SU-DHL-6 (cell line): ENCODE measurements around the gene PCSK9.

Experiments used
- H2AFZ ChIP-seq: fragments of 200-600 bp; sonication (generic); 2 replicates; pipeline ENCODE4 v1.6.1; 2014; ENCODE audit warnings: low read depth, mild to moderate bottlenecking, moderate library complexity, mixed read lengths, antibody characterized with exemption, low read length; ENCODE audit not compliant: severe bottlenecking
- H3F3A ChIP-seq: fragments of 200-600 bp; shearing (Covaris generic); 2 replicates; pipeline ENCODE4 v1.6.0; 2016; ENCODE audit warnings: antibody characterized with exemption, mild to moderate bottlenecking; ENCODE audit not compliant: insufficient read depth
- H3K27ac ChIP-seq: fragments of 200-600 bp; sonication (generic); 2 replicates; pipeline ENCODE4 v1.5.1; 2016; ENCODE audit warnings: low read depth, mild to moderate bottlenecking, low read length, moderate library complexity, mixed read lengths
- H3K27me3 ChIP-seq: fragments of 200-600 bp; sonication (generic), shearing (Covaris generic); 2 replicates; pipeline ENCODE4 v1.6.0; 2014; ENCODE audit warnings: mild to moderate bottlenecking, low read length
- H3K36me3 ChIP-seq: fragments of 200-600 bp; sonication (generic); 2 replicates; pipeline ENCODE4 v1.6.1; 2014; ENCODE audit warnings: mild to moderate bottlenecking, low read length, mixed read lengths
- H3K4me2 ChIP-seq: fragments of 300-600, 200-600 bp; shearing (Covaris generic), sonication (generic); 2 replicates; pipeline ENCODE4 v1.6.0; 2014; ENCODE audit warnings: low read length, low read depth, mild to moderate bottlenecking; ENCODE audit not compliant: poor library complexity, severe bottlenecking
- H3K4me3 ChIP-seq: fragments of 200-600 bp; sonication (generic); 2 replicates; pipeline ENCODE4 v1.5.1; 2014; ENCODE audit warnings: antibody characterized with exemption, low read length, mild to moderate bottlenecking, mixed read lengths; ENCODE audit not compliant: insufficient read depth, poor library complexity, severe bottlenecking
- H3K79me2 ChIP-seq: fragments of 200-600 bp; sonication (generic); 2 replicates; pipeline ENCODE4 v1.6.1; 2014; ENCODE audit warnings: mild to moderate bottlenecking, low read length, moderate library complexity; ENCODE audit not compliant: insufficient read depth
- H3K9ac ChIP-seq: fragments of 200-600 bp; sonication (generic); 2 replicates; pipeline ENCODE4 v1.7.0; 2014; ENCODE audit warnings: mild to moderate bottlenecking, low read length
- H3K9me2 ChIP-seq: fragments of 200-600 bp; sonication (generic); replicated peaks from 2 replicates; pipeline ENCODE4 v1.6.1; 2014; ENCODE audit warnings: low read length; ENCODE audit not compliant: insufficient read depth
- H3K9me3 ChIP-seq: fragments of 200-600 bp; sonication (generic); 2 replicates; pipeline ENCODE4 v1.6.1; 2014; ENCODE audit warnings: low read length, mixed read lengths; ENCODE audit not compliant: insufficient read depth
- H4K20me1 ChIP-seq: fragments of 200-600 bp; sonication (generic); 2 replicates; pipeline ENCODE4 v1.6.1; 2014; ENCODE audit warnings: low read depth, mild to moderate bottlenecking, antibody characterized with exemption, low read length, moderate library complexity, mixed read lengths
- EZH2phosphoT487 ChIP-seq: fragments of 200-600 bp; sonication (generic), shearing (Covaris generic); conservative IDR thresholded peaks from 2 replicates; pipeline ENCODE4 v1.6.1; 2018; ENCODE audit warnings: mild to moderate bottlenecking, antibody characterized with exemption, low read length, moderate library complexity, mixed read lengths
- TF ChIP-seq, protein P1 (sequence below): fragments of 200-600 bp; sonication (generic); IDR thresholded peaks from one replicate; pipeline ENCODE4 v1.5.1; 2017; ENCODE audit warnings: antibody characterized with exemption, mild to moderate bottlenecking, low read length, moderate library complexity; ENCODE audit not compliant: insufficient read depth, poor library complexity, severe bottlenecking

Gene PCSK9

GRCh38 chr1:55084257-55084656 is 44.9 kb downstream of the PCSK9 start:
- Histone ChIP-seq H3K9me3 (no peaks in the 10 kb centered on the region), H4K20me1 (no peaks in the 10 kb centered on the region), H2AFZ (no peak overlapping the region), H3K4me2 (no peak overlapping the region), H3K9me2 (no peaks in the 10 kb centered on the region), H3K79me2 (no peaks in the 10 kb centered on the region), H3K27ac (no peak overlapping the region), H3K36me3 (peaks cover 10% of the 10 kb centered on the region; the same call in 1 of the 2 replicates), H3K27me3 (no peaks in the 10 kb centered on the region), H3K4me3 (no peak overlapping the region), H3K9ac (no peak overlapping the region), H3F3A (no peaks in the 10 kb centered on the region)
- TF ChIP-seq EZH2phosphoT487: no peak
- TF ChIP-seq, protein P1, sequence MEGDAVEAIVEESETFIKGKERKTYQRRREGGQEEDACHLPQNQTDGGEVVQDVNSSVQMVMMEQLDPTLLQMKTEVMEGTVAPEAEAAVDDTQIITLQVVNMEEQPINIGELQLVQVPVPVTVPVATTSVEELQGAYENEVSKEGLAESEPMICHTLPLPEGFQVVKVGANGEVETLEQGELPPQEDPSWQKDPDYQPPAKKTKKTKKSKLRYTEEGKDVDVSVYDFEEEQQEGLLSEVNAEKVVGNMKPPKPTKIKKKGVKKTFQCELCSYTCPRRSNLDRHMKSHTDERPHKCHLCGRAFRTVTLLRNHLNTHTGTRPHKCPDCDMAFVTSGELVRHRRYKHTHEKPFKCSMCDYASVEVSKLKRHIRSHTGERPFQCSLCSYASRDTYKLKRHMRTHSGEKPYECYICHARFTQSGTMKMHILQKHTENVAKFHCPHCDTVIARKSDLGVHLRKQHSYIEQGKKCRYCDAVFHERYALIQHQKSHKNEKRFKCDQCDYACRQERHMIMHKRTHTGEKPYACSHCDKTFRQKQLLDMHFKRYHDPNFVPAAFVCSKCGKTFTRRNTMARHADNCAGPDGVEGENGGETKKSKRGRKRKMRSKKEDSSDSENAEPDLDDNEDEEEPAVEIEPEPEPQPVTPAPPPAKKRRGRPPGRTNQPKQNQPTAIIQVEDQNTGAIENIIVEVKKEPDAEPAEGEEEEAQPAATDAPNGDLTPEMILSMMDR: no peak

DNA sequence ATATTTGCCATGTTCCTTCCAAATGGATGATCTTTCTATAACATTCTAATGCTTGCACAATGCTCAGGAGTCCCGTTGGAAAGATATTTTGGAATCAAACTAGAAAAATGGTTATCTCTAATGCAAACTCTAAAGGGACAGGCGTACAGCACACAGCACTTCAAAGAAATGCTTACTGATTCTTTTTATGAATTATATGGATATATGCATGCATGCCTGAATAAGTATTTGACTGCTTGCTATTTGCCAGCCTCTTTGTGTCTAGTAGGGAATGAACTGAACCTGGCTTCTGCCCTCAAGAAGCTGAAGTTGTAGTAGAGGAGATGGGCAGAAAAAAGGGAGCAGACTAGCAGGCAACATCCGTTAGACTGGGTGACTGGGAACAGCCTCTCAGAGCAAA is 48.1 kb downstream of the PCSK9 start:
- no peaks in the 10 kb centered on the region for H3K9me3 ChIP-seq
- H3K27ac ChIP-seq: no peak overlapping the region
- H3K27me3 ChIP-seq: no peaks in the 10 kb centered on the region
- H3F3A ChIP-seq: no peaks in the 10 kb centered on the region
- H3K4me2 ChIP-seq: no peak overlapping the region
- H3K79me2 ChIP-seq: no peaks in the 10 kb centered on the region
- no peak overlapping the region for H3K9ac ChIP-seq
- H4K20me1 ChIP-seq: no peaks in the 10 kb centered on the region
- H2AFZ ChIP-seq: no peak overlapping the region
- TF ChIP-seq, protein P1: no peak
- no peak for TF ChIP-seq EZH2phosphoT487
- H3K36me3 ChIP-seq: peaks cover 6% of the 10 kb centered on the region; the same call in 1 of the 2 replicates
- H3K4me3 ChIP-seq: no peak overlapping the region
- H3K9me2 ChIP-seq: no peaks in the 10 kb centered on the region

DNA sequence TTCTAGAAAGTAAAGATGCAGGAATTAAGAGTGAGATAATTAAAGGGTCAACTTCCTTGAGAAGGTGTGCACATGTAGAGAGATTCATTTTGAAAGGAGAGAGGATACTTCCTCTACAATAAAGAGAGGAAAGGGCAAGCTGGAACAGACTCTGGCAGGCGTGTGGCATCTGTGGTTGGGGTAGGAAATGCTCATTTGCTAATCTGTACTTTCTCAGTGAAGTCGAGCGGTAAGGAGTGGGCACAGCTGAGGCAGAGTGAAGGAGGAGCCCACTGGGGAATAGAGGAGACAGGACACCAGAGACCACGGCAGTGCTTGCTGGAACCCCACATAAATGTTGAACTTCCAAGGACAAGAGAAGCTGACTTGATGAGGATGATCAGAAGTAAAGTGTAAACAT is 49.1 kb downstream of the PCSK9 start:
- no peak overlapping the region for H3K9ac ChIP-seq

More for the DNA sequence above, 49.1 kb downstream of the PCSK9 start:
- Histone ChIP-seq H3F3A (no peaks in the 10 kb centered on the region), H3K9me2 (no peaks in the 10 kb centered on the region), H3K79me2 (no peaks in the 10 kb centered on the region), H3K9me3 (no peaks in the 10 kb centered on the region), H3K27me3 (no peaks in the 10 kb centered on the region), H3K27ac (no peak overlapping the region), H2AFZ (no peak overlapping the region), H3K36me3 (peaks cover 13% of the 10 kb centered on the region; the same call in 1 of the 2 replicates), H3K4me3 (no peak overlapping the region), H4K20me1 (no peaks in the 10 kb centered on the region), H3K4me2 (no peak overlapping the region)
- TF ChIP-seq EZH2phosphoT487: no peak
- TF ChIP-seq, protein P1: no peak
